GM21825 (cell line): ENCODE results near the gene MVD.

Source experiments
- ATAC-seq: cut with Tn5 transposase; IDR thresholded peaks from one replicate; pipeline ENCODE4 v1.9.1; 2021; ENCODE audit warnings: mild to moderate bottlenecking, moderate library complexity; ENCODE audit not compliant: unreplicated experiment

MVD gene

GRCh38 chr16:88697116-88697830 is 34.4 kb upstream of the MVD start:
- no peak for ATAC-seq

- ATAC-seq: no peak
Observed at GRCh38 chr16:88696441-88696840, 33.5 kb upstream of the MVD start.

DNA sequence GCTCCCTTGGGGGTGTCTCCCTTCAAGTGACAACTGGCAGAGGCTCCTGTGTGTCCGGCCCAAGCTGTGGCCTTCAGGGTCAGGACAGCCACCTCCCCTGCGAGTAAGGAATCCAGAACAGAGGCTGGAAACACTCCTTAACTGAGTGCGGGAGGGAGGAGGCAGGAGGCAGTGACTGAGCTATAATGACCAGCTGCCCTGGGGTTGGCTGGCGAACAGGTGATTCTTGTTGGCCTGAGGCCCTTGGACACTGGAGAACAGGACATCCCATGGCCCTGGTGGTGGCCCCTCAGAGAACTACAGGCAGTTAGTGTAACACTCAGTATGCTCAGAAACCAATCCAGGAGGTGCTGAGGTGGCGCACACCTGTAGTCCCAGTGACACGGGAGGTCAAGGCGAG is 32.9 kb upstream of the MVD start:
- ATAC-seq: no peak

DNA sequence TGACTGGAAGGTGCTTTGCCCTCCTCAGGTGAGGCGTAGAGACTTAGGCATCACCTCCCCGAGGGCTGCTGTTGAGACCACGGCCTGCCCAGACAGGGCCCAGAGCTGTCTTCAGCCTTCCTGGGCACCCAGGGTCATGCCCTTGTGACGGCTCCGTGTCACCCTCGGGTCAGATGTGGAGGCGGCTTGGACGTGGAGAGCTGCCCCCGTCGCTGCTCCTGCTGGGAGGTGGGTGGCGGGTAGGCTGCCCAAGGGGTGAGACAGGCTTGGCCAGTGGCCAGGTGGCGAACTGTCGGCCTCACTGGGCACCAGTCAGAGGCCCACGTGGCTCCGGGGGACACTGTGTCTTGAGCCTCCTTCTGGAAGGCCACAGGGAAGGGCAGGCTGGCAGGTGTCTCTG is 32.3 kb upstream of the MVD start:
- no peak for ATAC-seq

DNA sequence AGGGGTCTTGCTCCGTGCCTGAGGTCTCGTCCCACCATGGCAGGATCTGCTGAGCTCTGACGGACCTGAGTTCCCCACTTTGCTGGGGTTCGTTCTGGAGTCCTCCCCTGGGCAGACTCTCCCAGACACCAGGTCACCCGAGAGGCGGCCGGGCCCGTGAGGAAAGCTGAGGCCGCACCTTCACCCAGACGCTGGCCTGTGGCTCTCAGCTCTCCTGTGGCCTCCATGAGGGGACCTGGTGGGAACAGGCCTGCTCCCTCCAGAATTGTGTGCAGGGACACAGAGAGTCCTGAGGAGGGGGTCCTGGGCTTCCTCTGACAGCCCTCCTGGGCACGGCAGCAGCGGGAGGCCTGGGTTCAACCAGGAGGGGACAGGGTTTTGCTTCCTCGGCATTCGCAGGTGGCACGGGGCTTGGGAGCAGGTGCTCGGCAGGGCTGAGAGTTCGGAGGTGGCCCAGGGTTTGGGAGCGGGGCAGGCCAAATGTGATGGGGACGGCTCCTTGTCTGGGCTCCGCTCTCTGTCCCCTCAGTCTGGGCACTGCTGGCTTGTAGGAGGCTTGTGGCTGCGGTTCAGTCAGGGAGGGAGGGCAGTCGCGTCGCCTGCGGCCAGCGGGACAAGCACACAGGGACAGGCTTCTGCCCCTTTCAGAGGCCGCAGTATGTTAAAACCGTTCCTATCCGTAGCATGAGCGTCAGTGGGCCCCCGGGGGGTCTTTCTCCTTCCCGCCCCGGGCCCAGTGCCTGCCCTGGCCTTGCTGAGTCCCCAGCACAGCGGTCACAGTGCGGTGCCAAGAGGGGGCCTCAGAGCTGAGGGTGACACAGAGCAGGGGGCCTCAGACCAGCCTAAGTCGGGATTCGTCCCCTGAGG is 31.6 kb upstream of the MVD start:
- no peak for ATAC-seq

GRCh38 chr16:88693420-88694177 is 30.7 kb upstream of the MVD start:
- no peak for ATAC-seq

DNA sequence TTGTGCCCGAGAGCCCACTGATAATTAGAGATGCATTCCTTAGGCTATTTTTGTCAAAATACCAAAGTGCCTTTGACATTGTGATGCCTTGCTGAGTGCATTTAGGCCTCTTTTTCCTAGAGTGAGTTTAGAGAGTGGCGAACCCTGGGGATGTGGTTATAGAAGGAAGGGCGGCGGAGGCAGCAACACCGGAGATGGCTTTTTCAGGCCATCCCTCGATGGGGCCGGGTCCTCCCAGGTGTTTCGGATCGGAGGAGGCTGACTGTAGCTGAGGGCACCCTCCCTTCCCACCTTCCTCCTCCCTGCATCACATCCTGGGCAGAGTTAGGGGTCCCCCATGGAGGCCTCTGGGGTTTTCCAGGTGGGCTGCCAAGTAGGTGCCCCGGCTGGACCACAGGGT is 30.0 kb upstream of the MVD start:
- no peak for ATAC-seq

- no peak for ATAC-seq
Observed at GRCh38 chr16:88691924-88692560, 29.2 kb upstream of the MVD start.

- ATAC-seq: no peak
Observed at GRCh38 chr16:88691129-88691813, 28.4 kb upstream of the MVD start.

DNA sequence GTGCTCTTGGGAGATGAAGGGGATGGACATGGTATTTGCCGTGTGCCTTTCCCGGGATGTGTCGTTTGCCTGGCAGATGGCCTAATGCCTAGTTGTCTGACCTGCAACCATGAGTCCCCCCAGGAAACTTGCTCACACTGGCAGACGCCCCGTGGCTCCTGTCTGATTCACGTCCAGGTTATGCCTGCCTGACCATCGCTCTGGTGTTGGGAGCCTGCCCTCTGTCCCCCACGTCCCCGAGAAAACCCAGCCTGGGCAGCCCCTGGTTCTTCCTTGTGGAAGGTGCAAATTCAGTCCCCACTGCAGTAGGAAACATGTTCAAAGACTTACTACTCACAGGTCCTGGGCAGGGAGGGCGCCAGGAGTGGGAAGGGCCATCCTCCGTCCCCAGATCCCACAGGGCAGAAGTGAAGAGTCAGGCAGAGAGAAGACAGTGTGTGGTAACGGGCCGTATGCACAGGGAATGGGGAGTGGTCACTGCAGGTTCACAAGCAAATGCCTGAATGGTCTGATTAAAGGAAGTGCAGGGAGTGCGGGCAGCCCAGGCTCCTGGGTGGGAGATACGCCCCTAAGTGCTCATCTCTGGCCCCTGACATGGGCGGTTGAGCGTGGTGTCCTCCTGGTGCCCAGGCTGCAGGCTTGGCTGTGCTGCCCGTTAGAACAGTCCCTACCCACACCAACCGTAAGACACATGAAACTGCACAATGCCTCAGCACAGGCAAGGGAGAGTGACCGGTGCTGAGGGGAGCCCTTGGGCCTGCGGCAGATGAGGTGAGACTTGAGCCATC is 27.6 kb upstream of the MVD start:
- no peak for ATAC-seq

- ATAC-seq: no peak
Observed at GRCh38 chr16:88688013-88688778, 25.3 kb upstream of the MVD start.

DNA sequence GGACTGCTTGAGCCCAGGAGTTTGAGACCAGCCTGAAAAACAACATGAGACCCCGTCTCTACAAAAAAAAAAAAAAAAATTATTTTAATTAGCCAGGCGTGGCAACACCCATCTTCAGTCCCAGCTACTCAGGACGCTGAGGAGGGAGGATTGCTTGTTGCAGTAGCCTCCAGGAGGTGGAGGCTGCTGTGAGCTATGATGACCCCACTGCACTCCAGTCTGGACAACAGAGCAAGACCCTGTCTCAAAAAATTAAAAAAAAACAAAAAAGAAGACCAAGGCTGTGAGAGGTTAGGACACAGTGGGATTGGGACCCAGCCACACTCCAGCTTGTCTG is 24.8 kb upstream of the MVD start:
- ATAC-seq: no peak

- ATAC-seq: no peak
Observed at GRCh38 chr16:88687254-88687576, 24.3 kb upstream of the MVD start.

DNA sequence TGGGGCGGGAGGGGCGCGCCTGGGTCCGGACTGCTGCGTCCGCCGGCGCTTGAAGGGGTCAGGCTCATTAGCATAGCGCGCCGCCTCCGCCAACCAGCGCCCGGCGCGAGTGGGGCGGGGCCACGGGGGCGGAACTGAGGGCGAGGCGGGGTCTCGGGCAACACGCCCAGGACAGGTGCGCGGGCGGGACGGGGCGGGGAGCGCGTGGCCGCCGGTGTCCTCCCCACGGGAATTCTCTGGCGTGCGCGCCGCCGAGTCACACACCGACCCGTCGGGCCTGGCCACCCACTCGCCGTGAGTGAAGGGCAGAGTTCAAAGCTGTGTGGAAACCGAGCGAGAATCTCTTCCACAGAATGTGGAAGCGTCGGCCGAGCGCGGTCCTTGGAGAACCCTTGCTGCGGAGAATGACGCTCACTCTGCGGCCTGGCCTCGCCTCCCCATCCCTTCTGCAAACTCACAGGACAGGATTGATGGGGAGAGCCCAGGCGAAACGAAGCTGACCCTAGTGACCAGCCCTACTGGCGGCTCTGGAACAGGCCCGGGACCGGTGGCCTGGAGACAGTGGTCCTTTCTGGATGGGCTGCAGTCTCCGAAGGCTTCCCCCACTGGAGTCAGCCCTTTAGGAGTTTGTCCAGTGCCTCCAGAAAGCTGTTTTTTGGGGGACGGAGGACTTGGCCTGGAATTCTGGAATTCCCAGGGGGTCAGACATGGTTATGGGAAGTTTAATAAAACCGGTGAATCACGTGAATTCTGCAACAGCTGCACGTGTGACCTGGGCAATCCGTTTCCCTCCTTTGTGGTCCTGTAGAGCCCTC is 23.8 kb upstream of the MVD start, which contains the start of gene SNAI3:
Gene SNAI3, minus strand, starts transcription at position 69 of the 815 bp plus-strand sequence. CDS start 101 bp downstream, outside the sequence.
- ATAC-seq: peak; percentile 65

GRCh38 chr16:88686062-88686438 is 23.2 kb upstream of the MVD start:
- peak; percentile 5 for ATAC-seq

DNA sequence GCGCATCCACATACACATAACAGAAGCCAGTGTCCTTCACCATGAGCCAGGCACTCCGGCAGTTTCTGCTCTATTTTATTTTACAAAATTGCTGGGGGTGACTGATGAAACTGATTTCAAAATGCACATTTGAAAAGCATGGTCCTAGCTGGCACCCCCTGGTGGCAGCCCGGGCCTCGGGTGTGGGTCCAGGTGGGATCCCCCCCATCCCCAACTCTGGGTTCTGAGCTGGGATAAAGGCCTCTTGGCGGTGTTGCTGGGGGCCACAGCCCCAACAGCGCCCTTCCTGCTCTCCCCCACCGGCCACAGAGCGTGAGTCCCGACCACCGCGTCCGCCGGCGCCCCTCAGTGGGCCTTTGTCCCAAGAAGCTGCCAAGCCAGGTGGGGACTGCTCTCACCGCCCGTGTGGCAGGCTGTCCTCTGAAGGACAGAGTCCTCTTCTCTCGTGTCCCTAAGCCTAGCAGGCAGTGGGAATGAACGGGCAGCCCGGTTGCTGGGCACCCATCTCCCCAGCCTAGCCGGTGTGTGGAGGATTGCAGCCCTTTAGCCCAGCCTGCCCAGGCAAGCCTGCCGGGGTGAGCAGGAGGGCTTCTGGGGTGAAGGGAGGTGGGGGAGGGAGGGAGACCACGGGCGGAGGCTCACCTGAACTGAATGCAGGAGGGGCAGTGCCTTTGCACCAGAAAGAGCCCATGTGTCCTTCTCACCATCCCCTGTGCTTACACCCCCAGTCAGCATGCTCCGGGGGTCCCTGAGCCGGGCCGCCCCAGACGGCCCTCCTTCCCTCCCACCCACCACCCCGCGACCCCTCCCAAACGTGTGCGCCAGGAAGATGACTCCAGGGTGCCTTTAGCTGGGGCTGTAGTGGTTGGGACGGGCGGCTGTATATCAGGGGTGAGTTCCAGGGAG is 22.5 kb upstream of the MVD start:
- ATAC-seq: no peak

DNA sequence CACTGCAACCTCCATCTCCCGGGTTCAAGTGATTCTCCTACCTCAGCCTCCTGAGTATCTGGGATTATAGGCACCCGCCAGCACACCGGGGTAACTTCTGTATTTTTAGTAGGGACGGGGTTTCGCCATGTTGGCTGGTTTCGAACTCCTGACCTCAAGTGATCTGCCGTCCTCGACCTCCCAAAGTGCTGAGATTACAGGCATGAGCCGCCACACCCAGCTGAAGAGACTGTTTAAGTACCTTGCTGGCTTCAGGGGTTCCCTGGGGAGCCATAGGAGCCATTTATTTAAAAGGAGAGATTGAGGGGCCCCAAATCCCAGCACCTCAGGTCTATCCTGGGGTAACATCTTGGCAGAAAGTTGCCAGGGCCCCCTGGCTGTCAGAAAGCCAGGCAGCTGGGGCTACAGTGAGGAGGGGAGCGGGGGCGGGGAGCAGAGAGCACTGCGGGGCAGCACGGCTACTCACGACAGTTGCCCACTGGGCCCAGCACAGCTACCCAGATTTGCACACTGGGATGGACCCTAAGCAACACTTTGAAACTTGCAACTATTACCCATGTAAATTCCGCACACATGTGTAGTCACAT is 21.8 kb upstream of the MVD start:
- no peak for ATAC-seq
